Stimulated activated CD8-positive, alpha-beta memory T cell treated with anti-CD3 and anti-CD28 coated beads, Interleukin-7, amount 100 ng/mL, for 4 hours (primary cell): Measurements from ENCODE around the gene NR1I3.
"Not testable (repeated sequence)": the region's sequence is repeated elsewhere in the genome, so short reads cannot be mapped to it uniquely, and the experiment has no call there.

Source experiments
- DNase-seq, 2 donors: peaks; one replicate each; pipeline ENCODE4 v3.0.0-alpha.2; 2020; ENCODE audit warnings: low read depth in 2 of 2

The NR1I3 gene, protein sequence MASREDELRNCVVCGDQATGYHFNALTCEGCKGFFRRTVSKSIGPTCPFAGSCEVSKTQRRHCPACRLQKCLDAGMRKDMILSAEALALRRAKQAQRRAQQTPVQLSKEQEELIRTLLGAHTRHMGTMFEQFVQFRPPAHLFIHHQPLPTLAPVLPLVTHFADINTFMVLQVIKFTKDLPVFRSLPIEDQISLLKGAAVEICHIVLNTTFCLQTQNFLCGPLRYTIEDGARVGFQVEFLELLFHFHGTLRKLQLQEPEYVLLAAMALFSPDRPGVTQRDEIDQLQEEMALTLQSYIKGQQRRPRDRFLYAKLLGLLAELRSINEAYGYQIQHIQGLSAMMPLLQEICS

DNA sequence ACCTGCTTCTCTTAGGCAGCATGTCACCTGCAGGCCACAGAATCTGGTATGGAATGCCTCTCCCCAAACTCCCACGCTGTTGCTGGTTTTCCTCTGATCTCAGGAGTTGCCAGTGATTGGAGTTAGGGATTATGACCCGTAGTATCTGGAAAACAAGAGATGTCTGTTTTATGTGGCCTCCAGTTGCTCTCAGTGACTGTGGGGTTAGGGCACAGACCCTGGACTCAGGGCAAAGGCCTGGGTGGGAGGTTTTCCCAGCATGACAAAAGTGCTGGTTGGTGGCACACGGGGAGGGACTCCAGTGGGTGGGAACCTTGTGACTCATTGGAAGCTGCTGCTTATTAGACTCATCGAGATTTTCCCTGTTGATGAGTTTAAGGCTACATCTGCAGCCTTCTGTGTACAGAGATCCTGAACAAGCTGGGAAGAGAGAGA lies at the start of gene NR1I3:
Gene NR1I3, minus strand, starts transcription at position 165 of the 435 bp plus-strand sequence. CDS start 1,638 bp downstream, outside the sequence.
- no peak for DNase-seq

GRCh38 chr1:161287482-161288054 lies 49.6 kb upstream of the NR1I3 start:
- no peak for DNase-seq

DNA sequence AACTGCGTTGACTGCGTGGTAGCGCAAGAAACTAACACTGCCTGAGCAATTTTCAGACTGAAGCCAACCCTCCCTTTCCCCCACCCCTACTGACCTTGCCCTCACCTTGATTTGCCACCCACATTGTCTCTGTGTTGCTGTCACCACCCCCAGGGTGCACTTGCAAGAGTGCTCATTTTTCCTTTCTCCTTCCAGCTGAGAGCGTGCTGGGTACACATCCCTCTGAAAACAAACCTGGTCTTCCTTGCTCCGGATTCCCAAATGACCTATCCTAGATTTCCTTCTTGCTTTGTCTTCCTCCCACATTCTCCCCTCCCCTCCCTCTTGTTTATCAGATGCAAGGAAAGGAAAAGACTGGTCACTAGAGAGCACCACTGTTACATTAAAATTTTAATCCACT lies 47.5 kb upstream of the NR1I3 start:
- DNase-seq = no peak

DNA sequence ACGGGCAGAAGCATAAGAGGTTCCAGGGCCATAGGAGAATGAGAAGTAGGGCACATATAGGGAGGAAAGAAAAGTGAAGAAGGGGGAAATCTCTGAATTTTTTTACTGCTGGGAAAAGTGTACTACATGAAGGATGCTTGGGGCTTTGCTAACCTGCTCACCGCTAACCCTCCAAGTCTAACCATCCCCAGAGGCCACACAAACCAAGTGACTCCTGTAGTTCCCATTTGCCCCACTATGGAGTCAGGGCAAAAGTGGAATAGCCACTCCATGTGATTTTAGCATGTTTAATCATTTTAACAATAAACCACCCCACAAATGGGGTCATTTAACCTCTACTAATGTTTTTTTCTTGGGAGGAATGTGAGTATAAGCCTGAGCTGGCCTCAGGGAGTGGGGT lies 47.1 kb upstream of the NR1I3 start:
- DNase-seq = no peak

DNA sequence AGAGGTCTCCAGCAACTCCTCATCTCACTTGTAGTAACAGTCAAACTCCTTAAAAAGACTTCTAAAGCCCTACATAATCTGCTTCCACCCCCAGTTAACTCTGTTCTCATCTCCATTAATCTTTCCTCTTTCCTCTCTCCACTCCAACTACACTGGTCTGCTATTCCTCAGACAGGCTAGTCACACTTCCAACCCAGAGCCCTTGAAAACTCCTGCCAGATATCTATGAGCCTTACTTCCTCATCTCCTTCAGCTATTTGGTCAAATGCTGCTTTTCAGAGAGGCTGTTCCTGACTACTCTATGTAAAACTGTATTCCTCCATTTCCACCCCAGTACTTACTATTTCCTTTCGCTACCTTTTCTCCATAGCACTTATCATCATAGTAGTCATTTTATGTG lies 45.0 kb upstream of the NR1I3 start:
- no peak for DNase-seq

DNA sequence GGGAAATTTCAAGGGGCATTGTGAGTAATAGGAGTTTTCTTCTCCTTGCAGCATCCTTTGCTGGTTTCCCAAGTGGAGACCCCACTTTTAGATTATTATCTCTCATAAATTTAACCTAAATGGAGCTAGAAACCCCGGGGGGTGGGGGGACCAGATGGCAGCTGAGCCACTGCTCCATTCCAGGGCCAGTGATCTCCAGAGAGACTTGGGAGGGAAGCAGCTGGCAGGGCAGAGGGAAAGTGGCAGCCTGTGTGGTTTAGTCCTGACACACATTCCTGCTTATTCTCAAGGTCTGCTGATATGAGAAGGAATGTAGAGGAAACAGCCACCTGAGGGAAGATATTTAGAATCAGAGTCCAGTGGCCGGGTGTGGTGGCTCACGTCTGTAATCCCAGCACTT lies 36.9 kb upstream of the NR1I3 start:
- no peak for DNase-seq

DNA sequence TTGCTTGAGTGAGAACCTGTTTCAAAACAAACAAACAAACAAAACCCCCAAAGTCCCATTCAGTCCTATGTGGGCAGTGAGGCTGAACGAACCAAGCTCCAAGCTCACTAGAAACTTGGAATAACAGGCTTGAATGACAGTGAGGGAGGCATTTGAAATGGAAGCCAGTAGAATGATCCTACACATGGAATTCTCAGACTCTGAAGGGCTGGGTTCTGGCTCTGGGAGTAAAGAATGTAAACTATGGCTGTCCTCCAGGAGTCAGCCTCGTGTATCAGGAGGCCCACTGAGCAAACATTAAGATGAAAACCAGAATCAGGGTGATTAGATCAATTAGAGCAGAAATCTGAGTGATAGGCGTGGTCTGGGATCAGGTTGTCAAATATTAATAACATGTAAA lies 35.4 kb upstream of the NR1I3 start:
- DNase-seq = no peak

GRCh38 chr1:161267321-161267720 lies 29.3 kb upstream of the NR1I3 start:
- DNase-seq = no peak

- DNase-seq = no peak
Measured at GRCh38 chr1:161266836-161267235, 28.8 kb upstream of the NR1I3 start.

GRCh38 chr1:161266202-161266601 lies 28.2 kb upstream of the NR1I3 start:
- DNase-seq = no peak

DNA sequence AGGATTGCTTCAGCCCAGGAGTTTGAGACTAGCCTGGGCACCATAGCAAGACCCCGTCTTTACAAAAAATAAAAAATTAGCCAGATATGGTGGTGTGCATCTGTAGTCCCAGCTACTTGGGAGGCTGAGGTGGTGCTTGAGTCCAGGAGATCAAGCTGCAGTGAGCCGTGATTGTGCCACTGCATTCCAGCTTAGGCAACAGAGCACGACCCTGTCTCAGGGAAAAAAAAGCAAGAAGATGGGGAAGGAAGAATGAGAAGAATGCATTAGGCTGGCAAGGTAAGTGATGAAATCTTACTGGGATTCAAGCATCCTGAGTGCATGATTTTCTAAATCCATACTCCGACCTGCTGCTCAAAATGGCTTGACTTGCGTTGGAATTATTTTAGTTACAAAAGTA lies 27.3 kb upstream of the NR1I3 start:
- no peak for DNase-seq

- DNase-seq = no peak
Measured at GRCh38 chr1:161261261-161262235, 23.5 kb upstream of the NR1I3 start.

GRCh38 chr1:161260376-161261260 lies 22.6 kb upstream of the NR1I3 start:
- DNase-seq = no peak

GRCh38 chr1:161259765-161260164 lies 21.8 kb upstream of the NR1I3 start:
- DNase-seq = no peak

DNA sequence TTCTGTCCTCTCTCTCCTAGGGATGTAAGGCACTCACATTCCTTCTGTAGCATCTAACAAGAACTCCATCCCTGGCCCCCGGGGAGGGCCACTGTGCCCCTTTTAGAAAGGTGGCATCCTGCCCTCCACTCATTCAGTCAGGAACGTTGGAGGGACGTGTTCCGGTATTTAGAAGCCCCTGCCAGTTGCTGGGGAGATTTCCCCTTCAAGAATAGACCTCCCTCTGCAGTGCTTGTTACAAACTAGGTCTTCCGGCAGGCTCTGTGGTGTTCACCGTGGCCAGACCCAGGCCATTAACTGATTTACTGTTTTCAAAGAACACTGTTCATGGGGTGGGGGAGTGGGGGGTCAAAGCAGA lies 21.3 kb upstream of the NR1I3 start:
- no peak for DNase-seq

- DNase-seq = peak in 1 of 2 donors; percentile 13
Measured at GRCh38 chr1:161258439-161259344, 20.7 kb upstream of the NR1I3 start, which contains the start of gene PCP4L1. Gene PCP4L1, plus strand, starts transcription at chr1:161258745. Its CDS starts 230 bp downstream, at chr1:161258975.

DNA sequence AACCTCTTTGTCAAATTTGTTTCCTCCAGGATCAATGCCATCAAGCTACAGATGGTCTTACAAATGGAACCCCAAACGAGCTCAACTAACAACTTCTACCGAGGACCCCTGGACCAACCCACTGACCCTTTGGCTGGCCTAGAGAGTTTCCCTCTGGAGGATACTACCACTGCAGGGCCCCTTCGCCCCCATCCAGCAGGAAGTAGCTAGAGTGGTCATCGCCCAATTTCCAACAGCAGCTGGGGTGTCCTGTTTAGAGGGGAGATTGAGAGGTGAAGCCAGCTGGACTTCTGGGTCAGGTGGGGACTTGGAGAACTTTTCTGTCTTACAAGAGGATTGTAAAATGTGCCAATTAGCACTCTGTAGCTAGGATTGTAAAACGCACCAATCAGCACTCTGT lies 19.1 kb upstream of the NR1I3 start:
- not testable (repeated sequence) for DNase-seq

DNA sequence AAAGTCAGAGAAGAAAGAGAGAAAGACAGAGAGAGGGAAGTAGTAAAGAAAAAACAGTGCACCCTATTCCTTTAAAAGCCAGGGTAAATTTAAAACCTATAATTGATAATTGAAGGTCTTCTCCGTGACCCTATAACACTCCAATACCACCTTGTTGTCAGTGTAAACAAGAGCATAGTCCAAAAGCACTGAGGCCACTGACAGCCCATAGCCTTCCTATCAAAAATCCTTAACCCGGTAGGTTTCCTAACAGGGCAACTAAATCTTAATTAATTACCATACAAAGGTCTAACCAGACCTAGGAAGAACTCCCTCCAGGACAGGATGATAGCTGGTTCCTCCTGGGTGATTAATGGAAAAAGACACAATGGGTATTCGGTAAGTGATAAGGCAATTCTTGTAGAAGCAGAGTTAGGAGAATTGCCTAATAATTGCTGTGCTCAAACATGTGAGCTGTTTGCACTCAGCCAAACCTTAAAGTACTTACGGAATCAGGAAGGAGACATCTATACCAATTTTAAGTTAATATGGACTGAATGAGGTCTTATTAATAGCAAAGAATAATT lies 18.0 kb upstream of the NR1I3 start:
- DNase-seq = not testable (repeated sequence)

GRCh38 chr1:161255302-161255701 lies 17.3 kb upstream of the NR1I3 start:
- DNase-seq = not testable (repeated sequence)

- no peak for DNase-seq
Measured at GRCh38 chr1:161251579-161251978, 13.6 kb upstream of the NR1I3 start.
